ENCODE results near the gene RBM47.

Gene RBM47

DNA sequence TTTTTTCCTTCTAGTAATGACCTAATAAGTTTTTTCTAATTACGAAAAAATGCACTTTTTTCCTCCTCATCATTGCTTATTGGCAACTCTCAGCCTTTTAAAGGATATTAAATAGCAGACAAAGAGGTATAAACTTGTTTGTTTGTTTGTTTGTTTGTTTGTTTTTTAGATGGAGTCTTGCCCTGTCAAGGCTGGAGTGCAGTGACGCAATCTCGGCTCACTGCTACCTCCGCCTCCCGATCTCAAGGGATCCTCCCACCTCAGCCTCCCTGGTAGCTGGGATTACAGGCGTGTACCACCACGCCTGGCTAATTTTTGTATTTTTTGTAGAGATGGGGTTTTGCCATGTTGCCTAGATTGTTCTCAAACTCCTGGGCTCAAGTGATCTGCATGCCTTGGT lies 6.0 kb downstream of the RBM47 start:
- ATAC-seq (no peak), DNase-seq (no peak)

- DNase-seq (no peak), ATAC-seq (peak; percentile 24)
Observed at GRCh38 chr4:40622913-40623312, 6.8 kb downstream of the RBM47 start.

DNA sequence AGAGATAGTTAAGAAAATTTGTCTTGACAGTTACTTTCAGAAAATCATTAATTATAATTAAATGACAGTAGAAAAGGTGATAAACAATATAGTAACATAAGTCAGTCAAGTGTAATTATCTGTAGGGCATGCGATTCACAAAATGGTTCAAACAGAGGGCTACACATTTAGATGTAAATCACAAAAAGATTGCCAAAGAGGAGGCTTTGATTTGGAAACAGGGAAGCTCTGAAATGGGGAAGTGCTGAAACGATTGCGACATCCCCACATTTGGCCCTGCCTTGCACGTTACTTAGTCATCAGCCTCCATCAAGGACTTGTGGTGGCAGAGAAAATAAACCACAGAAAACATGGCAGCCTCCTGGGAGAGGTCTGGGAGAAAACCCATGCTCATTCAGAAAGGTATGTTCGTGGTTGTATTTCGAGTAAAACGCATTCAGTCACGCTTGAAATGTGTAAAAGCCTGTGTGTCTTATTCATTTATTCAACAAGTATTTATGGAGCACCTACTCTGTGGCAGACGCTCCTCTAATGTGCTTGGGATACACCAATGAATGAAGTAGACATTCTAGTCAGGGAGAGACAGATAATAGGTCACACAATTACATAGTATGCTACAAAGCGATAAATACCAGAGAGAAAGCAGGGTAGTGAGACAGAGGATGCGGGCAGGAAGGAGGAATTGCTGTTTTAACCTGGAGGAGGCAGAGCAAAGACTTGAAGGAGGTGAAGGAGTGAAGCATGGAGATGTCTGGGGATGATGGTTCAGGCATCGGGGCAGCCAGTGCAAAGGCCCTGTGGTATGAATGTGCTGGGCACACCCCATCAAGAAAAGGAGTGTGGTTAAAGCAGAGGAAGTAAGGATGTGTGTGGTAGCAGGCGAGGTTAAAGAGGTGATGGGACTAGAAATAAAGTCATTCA lies 7.8 kb downstream of the RBM47 start:
- peak; percentile 29 for ATAC-seq
- DNase-seq: peak; percentile 41

DNA sequence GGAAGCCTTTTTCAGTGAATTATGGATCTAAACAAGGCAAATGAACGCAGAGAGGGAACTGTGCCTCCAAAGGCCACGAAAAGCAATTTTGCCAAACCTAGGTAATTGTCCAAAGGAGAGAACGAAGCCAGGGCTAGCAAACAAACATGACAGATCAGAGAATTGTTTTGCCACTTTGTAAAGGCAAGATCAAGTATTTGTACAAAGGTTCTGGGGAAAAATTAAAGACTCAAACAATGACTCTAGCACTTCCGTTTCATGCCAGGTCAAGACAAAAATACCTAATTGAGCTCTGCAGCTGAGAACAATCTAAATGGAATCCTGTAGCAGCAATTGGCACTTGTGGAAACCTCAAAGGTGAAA lies 8.5 kb downstream of the RBM47 start:
- DNase-seq: no peak
- no peak for ATAC-seq

DNA sequence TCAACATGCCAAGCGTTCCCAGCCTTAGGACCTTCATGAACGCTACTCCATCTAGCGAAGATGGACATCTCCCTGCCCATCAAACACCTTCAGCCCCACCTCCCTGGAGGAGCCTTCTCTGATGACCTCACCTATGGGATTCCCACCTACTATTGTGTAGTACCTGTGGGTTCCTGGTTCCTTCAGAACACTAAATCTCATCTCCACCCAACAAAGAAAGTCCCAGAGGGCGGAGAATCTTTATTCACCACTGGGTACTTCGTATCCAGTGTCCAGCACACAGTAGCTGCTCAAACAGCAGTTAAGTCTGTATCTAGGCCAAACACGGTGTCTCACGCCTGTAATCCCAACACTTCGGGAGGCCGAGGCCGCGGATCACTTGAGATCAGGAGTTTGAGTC lies 10.1 kb downstream of the RBM47 start:
- ATAC-seq (no peak), DNase-seq (no peak)

- DNase-seq (no peak), ATAC-seq (no peak)
Observed at GRCh38 chr4:40617872-40618271, 11.8 kb downstream of the RBM47 start.

DNA sequence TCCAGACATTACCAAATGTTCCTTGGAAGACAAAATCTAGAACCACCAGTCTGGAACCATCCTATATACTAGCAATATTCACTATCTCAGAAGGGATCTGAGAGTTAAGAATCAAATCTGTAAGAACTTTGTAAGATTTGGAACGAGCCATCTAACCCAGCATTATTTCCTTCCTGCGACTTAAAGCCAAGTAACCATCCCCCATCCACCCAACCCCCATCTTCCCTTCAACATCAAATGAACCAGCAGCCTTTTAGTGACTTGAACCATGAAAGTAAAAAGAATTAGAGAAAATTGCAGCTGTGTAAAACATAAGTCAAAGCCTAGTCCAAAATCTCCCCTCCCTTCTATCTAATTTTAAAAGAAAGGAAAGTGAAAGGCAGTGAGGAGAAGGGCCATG lies 15.6 kb downstream of the RBM47 start:
- no peak for DNase-seq
- no peak for ATAC-seq

- no peak for DNase-seq
- ATAC-seq: no peak
Observed at GRCh38 chr4:40613456-40613855, 16.2 kb downstream of the RBM47 start.

DNA sequence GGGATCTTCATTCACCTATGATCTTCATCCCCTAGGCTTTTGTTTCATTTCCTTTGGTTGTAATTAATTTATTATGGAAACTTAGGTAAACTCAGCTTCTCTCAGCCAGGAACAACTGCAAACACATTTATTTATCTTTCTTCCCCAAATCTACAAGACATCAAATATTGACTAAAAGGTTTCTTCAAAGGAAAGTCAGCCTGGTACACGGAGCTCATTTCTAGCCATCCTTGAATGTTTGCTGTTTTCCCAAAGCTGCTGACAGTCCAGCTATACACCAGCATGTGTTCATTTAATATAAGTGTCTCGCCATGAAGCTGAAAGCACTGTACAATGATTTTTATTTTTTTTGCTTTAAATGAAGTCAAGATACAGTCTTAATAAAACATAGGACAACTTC lies 16.8 kb downstream of the RBM47 start:
- ATAC-seq (no peak), DNase-seq (no peak)

- ATAC-seq: no peak
- no peak for DNase-seq
Observed at GRCh38 chr4:40612283-40612682, 17.4 kb downstream of the RBM47 start.

GRCh38 chr4:40608628-40609027 lies 21.0 kb downstream of the RBM47 start:
- no peak for DNase-seq
- ATAC-seq: no peak

DNA sequence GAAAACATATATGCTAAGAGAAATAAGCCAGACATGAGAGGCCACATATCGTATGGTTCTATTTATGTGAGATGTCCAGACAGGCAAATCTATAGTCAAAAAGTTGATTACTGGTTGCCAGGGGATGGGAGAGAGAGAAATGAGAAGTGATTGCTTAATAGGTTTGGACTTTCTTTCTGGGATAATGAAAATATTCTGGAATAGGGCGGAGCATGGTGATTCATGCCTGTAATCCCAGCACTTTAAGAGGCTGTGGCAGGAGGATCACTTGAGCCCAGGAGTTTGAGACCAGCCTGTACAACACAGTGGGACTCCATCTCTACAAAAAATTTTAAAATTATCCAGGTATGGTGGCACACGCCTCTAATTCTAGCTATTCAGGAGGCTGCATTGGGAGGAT lies 22.4 kb downstream of the RBM47 start:
- ATAC-seq (no peak), DNase-seq (no peak)

DNA sequence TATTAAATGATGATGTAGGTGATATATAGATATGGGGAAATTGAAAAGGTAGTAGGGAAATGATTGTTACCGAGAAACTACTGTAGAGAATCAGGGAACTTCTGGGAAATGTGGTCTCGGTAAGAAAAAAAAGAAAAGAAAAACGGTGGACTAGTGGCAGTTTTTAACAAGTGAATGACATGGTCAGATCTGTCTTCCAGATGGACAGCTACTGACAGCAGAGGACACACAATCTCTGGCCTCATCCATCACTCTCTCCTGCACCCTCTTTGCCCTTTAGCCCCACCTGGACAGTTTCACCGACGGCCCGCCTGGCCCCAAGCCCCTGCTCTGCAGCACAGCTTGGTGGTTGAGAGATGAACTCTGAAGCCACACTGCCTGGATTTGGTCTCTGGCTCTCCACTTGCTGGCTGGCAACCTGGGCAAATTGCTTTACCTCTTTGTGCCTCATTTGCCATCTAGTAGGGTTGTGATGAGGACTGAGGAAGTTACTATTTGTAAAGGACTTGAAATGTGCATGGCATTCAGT lies 23.4 kb downstream of the RBM47 start:
- DNase-seq (no peak), ATAC-seq (no peak)

DNA sequence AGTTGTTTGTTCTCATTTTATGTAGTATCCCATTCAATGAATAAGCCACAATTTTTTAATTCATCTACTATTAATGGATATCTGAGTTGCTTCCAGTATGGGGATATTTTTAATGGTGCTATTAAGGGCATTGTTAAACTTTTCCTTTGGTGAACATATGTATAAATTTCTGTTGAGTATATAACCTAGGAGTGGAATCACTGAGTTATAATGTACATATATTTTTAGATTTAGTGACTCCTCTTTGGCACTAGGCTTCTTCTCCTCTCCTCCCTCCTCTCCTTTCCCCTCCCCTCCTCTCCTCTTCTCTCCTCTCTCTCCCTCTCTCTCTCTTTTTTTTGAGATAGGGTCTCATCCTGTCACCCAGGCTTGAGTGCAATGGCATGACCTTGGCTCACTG lies 26.4 kb downstream of the RBM47 start:
- DNase-seq: no peak
- ATAC-seq: no peak

DNA sequence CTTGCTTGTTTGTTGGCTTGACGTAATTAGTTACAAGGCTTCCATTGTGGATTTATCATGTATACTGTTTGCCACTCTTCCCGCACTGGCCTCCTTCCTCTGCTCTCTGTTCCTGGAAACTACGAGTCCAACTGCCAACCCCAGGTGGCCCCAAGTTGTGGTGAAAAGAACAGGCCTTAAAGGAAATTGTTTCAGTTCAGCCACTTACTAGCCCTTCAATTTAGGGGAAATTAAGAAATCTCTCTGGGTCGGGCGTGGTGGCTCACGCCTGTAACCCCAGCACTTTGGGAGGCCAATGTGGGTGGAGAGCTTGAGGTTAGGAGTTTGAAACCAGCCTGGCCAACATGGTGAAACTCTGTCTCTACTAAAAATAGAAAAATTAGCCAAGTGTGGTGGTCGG lies 28.0 kb downstream of the RBM47 start:
- no peak for ATAC-seq

DNA sequence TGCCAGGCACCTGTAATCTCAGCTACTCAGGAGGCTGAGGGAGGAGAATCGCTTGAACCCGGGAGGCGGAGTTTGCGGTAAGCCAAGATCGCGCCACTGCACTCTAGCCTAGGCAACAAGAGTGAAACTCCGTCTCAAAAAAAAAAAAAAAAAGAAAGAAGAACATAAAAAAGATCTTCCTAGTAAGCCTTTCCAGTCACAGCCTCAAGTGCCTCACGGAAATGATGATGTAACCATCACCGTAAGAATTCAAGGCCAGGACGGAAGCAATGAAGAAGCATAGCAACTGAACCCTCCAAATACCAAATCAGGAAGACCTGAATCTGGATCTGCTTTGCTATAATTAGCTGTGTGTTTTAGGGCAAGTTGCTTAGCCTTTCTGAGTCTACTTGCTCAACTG lies 28.8 kb downstream of the RBM47 start:
- DNase-seq (no peak), ATAC-seq (no peak)

More for the DNA sequence above, 28.0 kb downstream of the RBM47 start:
- DNase-seq: no peak

DNA sequence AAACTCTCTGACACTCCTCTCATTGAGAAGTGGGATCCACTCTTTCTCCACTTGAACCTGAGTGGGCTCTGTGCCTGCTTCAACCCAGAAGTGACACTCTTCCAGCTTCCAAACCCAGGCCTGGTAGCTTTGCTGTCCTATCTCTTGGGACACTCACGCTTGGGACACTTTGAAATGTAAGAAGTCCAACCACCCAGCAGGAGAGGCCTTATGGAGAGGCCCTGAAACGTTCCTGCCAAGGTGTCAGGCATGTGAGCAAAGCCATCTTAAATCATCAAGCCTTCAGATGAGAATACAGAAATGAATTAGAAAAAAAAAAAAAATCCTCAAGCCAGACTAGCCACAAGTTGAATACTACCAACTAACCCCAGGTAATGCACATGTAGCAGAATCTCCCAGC lies 30.2 kb downstream of the RBM47 start:
- no peak for DNase-seq
- ATAC-seq: no peak

DNA sequence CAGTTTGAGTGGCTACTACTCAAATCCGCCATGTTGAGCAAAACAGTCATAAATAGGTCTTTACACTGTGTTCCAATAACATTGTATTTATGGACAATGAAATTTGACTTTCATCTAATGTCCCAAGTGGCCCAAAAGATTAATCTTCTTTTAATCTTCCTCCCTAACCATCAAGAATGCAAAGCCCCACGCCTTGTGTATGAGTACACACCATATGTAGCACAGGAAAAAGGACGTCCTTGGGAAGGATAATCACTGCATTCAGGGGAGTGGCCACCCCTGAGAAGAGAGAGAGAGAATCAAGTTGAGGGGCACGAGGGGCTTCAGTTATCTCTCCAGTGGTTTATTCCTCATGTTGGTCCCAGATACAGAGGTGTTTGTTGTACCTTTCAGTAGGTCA lies 33.1 kb downstream of the RBM47 start:
- DNase-seq: no peak
- no peak for ATAC-seq

- no peak for DNase-seq
- ATAC-seq: no peak
Observed at GRCh38 chr4:40595981-40596380, 33.7 kb downstream of the RBM47 start.

GRCh38 chr4:40594261-40595178 lies 35.1 kb downstream of the RBM47 start:
- DNase-seq (no peak), ATAC-seq (no peak)

DNA sequence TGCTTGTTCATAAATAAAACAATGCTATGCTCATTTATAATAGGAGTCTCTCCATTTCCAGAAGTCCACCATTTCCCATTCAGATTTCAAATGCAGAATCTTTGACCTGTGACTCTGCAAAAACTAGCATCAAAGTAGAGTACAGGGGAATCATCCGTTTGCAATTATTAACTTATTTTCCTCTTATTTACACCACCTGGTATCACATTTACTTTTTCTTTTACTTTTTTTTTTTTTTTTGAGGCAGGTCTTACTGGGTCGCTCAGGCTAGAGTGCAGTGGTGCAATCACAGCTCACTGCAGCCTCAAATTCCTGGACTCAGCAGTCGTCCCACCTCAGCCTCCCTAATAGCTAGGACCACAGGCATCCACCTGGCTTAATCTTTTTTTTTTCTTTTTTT lies 37.6 kb downstream of the RBM47 start:
- DNase-seq (no peak), ATAC-seq (no peak)

DNA sequence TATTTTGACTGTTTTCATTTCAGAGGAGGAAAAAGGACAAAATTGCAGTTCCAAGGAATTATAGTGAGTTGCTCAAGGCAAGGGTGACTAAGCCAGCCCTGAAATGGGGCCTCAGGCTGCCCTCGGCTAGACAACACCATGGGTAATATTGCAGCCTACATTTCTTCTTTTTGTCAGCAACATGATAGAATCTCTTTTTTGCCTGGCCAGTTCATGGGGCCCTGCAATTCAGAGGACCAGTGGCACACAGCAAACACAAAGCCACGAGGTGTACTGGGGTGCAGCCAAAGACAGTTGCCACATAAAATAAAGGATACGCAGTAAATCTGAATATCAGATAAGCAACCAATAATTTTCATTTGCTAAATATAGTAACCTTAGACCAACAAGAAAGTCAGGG lies 41.8 kb downstream of the RBM47 start:
- ATAC-seq (no peak), DNase-seq (no peak)

DNA sequence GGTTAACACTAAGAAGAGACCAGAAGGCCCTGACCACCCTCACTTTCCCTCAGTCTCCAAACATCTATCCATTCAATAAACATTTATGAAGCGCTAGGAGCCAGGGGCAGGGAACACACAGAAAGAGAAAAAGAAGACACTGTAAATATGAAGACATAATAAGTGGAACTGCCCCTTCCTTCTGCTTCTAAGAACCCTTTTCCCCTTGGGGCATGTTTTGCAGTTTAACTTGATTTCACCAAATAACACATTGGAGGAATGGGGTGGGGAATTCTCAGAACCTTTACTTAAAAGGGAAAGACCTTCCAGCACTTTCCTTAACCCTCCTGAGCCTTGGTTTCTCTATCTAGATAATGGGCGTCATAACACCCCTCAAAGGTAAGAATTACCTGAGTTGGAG lies 42.3 kb downstream of the RBM47 start:
- DNase-seq (no peak), ATAC-seq (no peak)

Measured in stimulated activated naive CD8-positive, alpha-beta T cell treated with anti-CD3 and anti-CD28 coated beads, Interleukin-15, Interleukin-2, amounts not matched to agents 100 U/mL and 50 U/mL, for 24 hours (primary cell).